GM19025 (cell line): ENCODE data around the gene IL16.
"Not testable (repeated sequence)": the region's sequence is repeated elsewhere in the genome, so short reads cannot be mapped to it uniquely, and the experiment has no call there.

Experiments used
- ATAC-seq: cut with Tn5 transposase; IDR thresholded peaks from one replicate; pipeline ENCODE4 v1.9.1; 2021; ENCODE audit warnings: mild to moderate bottlenecking, low read depth, moderate library complexity; ENCODE audit not compliant: unreplicated experiment

The IL16 gene

DNA sequence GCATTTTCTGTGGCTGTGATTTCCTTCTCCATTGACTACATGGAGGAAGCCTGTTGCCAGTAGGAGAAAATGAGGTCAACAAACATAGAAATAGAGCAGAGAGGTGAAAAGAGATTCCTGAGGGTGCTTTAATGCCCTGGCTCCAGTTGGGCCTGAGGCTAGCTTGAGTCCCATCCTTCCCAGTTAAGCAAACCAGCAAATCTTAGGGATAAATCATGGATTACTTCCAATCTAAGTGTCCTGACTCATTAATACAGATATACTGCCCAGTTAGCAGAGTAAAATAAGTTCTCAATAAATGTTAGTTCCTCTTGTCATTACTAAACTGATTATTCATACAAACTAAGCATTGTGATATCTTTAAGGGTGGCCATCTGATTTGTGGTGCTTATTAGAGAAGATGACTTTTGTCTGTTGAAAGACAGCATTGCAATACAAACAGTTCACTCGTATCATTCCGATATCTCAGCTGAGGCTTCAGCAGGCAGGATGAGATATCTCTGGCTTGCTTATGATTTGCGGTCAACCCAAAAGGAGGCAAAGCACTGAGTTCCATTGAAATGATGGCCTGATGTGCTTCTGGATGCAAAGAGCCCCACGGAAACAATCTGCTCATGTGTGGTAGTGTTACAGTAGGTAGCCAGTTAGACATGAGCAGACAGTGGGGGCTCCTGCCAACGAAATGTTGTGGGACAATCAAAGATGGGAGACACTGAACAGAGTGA, 133.8 kb downstream of the IL16 start:
- ATAC-seq: no peak

DNA sequence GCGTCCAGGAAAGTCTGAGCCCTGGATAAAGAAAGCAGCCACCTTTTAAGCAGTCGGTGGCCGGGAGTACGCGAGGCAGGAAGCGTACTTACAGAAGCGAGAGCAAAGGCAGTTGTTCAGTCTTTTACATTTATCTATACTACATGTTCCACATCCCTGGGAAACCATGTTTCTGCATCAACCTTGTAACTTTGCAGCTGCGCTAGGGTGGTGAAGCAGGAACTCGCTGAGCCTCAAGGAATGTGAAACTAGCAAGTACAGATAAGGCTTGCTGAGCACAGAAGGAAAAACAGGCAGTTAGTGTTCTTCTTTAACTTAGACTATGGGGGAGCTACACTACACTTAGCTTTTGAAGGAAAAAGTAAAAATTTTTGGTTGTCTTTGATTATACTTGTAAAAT, 134.5 kb downstream of the IL16 start:
- ATAC-seq: not testable (repeated sequence)

DNA sequence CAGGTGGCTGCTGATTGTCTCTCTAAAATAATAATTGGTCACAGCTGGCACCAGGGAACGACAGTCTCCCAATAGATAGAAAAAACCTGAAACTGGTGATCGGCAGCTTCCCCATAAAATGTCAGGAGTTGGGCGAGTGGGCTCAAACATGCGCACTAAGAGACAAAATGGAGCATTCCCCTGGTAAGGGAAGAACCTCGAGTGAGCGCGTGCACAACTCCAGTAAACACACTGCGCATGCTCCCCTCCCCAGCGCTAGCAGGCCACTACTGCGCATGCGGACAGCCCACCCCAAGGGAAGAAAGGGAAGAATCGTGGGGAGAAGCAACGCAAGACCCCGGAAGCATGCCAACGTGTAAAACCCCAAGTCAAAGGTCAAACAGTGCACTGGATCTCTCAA, 134.9 kb downstream of the IL16 start:
- no peak for ATAC-seq

DNA sequence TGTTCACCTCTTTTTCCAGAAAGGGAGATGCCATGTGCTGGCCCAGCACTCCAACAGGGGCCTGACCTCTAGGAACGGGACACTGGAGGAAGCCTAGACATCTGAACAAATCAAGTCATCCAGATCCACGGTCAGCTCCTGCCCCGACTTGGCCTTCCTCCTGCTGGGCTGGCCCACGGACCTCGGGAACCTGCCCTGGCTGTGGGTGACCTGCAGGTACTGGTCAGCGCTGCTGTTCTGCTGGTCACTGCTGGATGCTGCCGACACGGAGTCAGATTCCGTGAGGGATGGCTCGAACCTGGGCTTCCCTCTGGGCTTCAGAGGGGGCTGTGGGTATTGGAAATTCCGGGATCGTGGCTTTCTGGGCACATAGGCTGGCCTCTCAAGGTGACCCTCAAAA, 135.6 kb downstream of the IL16 start:
- ATAC-seq: no peak

DNA sequence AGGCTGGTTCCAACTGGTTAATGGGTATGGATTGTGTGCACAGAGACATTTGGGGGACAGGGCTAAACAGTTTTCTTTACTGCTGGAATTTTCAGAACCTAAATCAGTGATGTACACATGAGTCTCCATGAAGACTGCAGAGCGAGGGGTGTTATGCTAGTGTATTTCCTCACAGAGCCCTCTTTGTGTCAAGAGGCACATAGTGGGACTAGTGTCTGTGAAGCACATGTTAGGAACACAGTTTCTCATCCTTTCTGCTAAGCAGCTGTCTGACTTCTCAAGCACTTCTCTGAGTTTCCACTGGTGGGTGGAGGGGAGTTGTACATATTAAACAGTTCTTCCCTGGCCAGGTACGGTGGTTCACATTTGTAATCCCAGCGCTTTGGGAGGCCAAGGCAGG, 136.7 kb downstream of the IL16 start:
- ATAC-seq: no peak

DNA sequence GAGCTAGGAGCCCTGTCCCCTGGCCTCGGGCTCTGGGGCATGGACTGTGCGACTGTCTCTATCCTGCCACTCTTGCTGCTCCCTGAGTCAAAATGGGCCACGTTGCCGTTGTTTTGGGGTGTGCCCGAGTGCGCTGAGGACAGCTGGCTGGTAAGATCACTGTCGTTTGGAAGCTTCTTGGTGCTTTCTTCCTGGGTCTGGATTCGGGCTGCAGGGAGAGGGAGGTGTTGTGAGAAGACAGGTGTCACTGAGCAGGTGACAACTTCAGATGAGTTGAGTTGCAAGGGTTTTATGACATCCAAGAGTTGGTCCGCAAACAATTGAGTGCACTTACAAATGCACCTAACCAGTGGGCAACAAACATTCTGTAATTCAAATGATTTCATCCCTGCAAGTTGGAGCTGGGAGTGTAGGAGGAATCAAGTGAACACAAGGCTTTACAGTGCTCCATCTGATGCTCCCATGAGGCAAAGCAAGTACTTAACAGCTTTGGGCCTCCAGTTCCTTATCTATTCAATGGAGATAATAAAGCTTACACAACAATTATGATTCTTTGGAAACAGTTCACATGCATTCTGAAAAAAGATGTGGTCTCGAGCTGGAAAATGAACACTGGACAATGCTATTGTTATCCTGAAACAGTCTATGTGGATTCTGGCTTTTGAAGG, 138.2 kb downstream of the IL16 start:
- no peak for ATAC-seq

DNA sequence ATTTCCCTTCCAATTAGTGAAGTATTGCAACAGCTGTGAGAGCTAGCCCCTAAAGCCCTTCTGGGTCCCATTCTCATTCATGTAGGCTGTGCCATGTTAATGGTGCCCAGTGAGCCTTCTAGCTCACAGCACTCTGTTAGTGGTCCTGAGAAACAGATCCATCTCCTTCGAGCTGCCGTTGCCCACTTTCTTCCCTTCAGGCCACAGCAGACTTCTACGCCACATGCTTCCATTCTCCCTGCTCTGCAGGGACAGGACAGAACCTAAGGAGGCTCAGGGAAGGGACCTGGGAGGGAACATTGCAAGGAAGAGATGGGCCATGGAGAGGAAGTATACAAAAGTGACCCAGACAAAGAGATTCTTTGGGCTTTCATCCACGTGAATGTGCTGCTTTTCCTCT, 139.0 kb downstream of the IL16 start:
- ATAC-seq: no peak

DNA sequence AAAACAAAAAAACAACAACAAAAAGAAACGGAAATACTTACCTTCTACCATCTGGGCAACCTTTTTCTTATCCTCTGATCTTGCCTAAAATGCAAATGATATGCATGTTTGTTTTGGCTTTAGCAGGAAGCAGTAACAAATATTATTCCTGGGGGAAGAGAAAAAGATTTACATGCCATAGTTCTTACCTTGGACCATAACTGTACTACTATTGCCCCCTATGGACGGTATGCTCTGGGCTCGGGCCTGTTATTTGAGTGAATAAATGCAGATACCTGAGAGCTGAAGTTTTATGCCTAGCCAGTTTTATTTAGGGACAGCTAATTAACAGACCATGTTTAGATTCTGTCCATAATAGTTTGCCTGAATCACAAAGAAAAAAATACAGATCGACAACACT, 139.9 kb downstream of the IL16 start:
- no peak for ATAC-seq

DNA sequence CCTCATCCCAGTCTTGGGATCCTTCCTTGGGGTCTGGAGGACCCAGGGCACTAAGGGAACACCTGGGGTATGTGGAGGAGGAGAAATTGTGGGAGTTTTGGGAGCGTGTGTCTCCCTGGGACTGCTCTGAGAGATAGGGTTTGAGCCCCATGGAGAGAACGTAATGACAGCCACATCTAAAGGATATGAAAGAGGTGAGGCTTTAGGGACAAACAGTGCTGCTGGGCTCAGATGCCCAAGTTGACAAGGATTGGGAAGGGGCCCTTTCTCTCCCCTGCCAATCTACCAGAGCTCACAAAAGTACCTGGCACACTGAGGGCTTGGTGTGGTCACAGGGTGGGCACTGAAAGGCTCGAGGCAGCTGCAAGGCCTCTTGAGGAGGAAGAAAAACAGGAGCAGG, 140.6 kb downstream of the IL16 start:
- ATAC-seq: no peak

DNA sequence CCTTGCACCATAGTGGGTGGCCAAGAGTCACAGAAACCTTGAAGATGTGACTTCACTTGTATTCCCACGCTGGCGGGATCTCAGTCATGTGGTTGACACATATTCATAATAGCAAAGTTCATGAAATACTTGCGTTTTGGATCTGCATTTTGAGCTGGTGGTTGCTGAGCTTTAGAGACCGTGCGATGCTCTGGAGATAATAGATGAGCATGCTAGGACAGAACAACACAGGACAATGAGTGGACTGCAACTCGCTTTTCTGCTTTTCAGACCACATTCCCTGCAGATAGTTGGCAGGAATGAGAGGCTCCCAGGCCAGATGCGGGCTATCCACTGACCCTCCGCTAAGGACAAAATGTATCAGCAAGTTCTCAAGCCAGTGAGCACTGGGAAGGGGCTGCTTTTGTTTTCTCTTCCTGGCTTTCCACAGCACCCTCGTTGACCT, 141.1 kb downstream of the IL16 start:
- ATAC-seq: no peak

DNA sequence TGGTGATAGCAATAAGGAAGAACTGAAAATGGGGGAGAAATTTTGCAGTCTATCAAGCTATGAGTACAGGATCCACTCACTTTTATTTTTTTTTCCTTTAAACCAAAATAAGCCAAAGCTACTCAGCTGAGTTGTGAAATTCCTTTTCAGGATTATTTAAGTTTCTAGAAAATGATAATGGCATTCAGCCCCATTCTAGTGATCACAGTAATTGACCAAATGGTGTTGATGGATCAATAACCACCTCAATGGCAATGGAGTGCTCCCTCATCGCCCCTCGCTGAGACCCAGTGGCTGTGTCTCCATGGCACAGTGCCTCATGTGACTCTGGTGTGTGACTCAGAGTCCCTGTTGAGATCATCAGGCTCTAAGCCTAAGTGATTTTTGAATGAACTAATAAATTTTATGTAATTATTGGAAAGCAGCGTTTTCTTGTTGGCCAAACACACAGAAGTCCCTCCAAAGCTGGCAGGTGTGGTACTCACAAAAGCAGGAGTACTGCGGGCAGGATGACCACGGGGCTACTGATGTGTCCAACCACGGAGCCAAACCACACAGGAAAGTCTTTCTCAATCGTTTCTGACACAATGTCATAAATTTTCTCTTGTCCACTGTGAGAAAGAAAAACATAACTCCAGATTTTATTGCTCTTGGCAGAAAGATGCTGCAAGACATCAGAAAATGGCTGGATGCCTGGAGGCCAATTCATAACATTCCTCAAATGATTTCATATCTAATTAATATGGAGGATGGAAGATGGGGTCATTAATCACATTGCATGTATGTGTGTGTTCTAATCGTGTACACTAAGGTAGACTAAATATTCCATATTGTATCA, 141.7 kb downstream of the IL16 start:
- ATAC-seq: no peak

DNA sequence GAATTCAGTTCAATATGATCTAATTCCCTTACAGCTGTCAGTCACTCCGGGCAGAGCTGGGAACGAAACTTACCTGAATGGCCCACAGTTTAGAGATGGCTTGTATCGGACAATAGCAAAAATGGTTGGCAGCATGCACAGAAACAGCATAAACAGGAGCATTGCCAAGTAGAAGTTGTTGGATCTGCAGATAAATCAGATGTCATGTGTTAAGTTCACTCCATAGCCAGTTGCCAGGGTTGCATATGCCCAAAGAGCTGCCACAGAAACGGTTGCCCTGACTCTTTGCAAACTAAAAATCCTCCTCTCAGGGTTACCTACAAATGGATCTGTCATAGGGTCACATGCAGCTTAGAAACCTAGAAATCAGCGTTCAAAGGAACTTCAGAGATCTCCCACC, 142.6 kb downstream of the IL16 start:
- no peak for ATAC-seq

DNA sequence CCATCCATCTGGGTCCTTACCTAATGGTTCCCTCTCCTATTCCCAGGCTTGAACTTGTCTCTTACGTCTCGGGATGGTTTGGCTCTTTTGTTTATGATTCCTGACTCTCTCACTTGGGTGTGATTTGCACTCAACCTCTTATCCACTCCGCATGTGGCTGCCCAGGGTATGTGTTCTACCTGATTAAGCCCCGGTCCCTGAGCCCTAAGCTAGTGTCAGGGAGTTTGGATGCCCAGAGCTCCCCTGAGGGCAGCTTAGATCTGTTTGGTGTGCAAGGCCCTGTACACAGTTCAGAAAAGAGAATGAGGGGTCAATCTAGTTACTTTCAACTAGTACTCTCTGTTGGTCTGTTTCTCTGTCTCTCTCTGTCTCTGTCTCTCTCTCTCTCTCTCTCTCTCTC, 143.2 kb downstream of the IL16 start:
- no peak for ATAC-seq

DNA sequence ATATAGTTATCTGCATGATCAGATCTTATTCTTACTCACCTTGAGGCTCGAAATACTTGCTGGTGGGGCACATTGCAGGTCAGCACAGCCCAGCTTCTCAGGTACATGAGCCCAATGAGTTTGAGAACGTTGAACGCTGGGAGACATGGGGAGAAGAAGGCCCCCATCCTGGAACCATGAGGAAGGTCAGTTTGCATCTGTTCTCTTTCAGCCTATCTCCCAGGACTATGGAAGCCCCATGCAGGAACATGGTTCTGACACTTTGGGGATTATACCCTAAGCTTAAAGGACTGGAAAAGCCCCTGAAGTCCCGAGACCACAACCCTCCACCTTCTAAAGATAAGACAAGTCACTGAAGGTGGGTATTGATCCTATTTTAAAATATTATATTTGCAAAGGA, 144.7 kb downstream of the IL16 start:
- ATAC-seq: no peak

DNA sequence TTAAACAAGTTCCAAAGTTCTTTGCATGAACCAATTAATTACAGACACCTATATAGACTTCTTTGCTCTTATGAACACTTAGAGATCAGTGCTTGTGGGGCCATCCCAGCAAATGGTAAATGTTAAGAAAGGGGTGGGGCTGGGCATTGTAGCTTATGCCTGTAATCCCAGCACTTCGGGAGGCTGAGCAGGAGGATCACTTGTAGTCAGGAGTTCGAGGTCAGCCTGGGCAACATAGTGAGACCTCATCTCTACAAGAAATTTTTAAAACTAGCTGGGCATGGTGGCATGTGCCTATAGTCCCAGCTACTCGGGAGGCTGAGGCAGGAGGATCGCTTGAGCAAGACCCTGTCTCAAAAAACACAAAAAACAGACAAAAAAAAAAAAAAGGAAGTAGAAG, 146.7 kb downstream of the IL16 start:
- no peak for ATAC-seq

DNA sequence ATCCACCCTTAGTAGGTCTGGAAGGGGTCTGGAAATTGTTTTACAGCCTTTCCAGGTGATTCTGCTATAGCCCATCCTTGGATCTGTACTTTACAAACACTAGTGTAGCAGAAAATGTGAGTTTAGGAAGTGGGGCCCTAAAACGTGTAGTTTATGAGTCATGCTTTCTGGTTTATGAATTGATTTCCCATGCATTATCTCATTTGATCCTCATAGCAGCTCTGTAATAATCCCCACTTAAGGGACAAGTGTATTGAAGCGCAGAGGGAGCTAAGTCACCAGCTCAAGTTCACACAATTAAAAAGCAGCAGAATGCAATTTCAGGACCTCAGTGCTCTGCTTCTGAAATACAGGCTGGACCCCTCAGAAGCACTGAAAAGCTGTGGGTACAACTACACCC, 149.9 kb downstream of the IL16 start:
- no peak for ATAC-seq

DNA sequence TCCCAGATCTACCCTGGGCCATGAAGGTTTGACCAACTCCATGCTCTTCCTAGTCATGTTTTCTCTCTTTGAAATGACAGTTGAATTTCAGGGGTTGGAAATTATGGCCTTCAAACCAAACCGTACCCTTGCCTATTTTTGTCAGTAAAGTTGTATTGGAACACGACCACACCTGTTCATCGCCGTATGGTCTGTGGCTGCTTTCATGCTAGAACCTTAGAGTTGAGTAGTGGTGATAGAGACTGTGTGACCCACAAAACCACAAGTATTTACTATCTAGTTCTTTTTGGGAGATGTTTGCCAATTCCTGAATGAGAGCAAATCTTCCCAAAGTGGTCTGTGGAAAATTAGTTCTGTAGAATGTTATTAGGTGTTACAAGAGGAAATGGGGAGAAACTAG, 151.2 kb downstream of the IL16 start:
- ATAC-seq: no peak

DNA sequence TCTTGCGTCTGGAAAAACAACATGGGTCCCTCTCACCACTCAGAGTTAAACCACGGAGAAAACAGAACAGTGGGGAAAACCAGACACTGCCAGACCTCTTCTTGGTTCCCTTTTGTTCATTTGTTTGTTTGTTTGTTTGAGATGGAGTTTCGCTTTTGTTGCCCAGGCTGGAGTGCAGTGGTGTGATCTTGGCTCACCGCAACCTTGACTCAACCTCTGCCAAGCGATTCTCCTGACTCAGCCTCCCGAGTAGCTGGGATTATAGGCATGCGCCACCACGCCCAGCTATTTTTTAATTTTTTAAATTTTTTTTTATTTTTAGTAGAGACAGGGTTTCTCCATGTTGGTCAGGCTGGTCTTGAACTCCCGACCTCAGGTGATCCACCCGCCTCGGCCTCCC, 152.0 kb downstream of the IL16 start:
- ATAC-seq: not testable (repeated sequence)

DNA sequence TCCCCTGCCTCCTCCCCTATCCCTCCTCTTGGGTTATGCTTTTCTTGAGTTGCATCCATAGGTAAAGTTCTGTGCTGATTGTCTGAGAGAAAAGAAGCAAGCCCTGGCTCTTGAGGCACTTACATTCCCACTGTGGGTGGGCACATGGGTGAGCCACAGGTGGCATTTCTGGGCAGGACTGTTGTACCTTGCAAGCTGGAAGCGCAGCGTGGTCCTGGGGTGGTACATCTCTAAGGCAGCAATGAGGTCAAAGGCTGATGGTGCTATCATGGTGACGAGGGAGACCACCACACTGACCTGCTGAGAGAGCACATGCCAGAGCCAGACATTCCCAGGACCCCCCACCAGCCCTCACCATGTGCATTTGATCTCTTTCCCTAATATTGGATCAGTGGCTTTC, 152.6 kb downstream of the IL16 start:
- no peak for ATAC-seq

DNA sequence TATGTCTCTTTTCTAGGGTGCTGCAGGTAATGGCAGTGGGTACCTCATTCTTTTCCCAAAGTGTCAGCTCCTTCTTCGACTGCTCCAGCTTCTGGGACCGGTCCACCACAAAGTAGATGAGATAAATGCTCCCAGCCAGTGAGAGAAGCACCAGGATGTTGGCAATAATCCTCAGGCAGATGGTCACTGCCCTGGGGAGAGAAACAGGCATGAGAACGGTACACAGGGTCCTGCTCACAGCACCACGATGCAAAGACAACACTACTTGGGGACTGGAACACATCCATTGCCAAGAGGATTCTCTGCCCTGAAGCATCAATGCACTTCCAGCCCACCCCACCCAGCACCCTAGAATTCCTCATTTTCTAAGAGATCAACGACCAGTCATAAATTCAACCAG, 155.0 kb downstream of the IL16 start:
- no peak for ATAC-seq

DNA sequence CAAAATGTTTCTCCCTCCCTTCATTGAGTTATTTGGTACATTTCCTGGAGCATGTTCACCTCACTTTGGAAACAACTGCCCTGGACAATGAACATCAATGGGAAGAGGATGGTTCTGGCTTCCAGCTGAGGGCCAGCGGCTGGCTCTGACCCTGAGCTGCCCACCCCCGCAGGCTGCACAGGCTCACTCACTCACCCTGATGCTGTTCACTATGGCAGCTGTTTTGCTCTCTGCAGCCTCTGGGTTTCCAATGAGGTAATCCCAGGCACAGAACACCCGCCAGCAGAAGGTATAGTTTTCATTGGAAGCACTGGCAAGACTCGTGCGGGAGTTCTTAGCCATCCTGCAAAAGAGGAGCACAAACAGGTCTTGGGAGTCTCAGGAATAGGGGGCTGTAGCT, 159.6 kb downstream of the IL16 start:
- no peak for ATAC-seq
